Endothelial cell of umbilical vein (primary cell): Measurements from ENCODE around the gene ATP8A2. TPM values are rescaled to one million over a fixed set of nuclear protein-coding genes. Genes with fewer than 3 reads are reported as not detected.

Experiments
- BruUV-seq: library from RNA; stranded (reverse); fragments of 400-500 nt; replicated peaks from 2 replicates; lab custom pipeline; 2021; lab: Mats Ljungman, UMichigan
- CTCF ChIA-PET: fragments of 300-600, 350-600 bp; sonication (Branson Sonifier 250); formaldehyde crosslinking; loops from one replicate; lab custom pipeline; 2021; ENCODE audit warnings: antibody characterized with exemption, inconsistent platforms; lab: Charles Lee
- POLR2A ChIA-PET: fragments of 300-600, 350-600 bp; sonication (Branson Sonifier 250); formaldehyde crosslinking; loops from one replicate; lab custom pipeline; 2021; ENCODE audit warnings: antibody characterized with exemption, inconsistent platforms; lab: Charles Lee
- DNase-seq: peaks from one replicate; pipeline ENCODE4 v3.0.0-alpha.2; 2011; ENCODE audit warnings: low read depth, low spot score
- FAIRE-seq: peaks from 2 replicates; lab custom pipeline; 2011; peaks lifted over from hg19 to GRCh38; lab: Jason Lieb, UNC
- H2AFZ ChIP-seq: 2 replicates; pipeline ENCODE4 v1.6.0; 2012; ENCODE audit warnings: low read depth, low read length, control low read depth, inconsistent platforms
- H3K27ac ChIP-seq: 2 replicates; pipeline ENCODE4 v1.5.1; 2011; ENCODE audit warnings: low read depth, mild to moderate bottlenecking, control low read depth, low read length, moderate library complexity; ENCODE audit not compliant: insufficient read depth
- H3K27me3 ChIP-seq, 2 experiments: 2 replicates each; pipeline versions ENCODE4 v1.6.0 to v1.6.1; 2011; ENCODE audit warnings: low read length in 2 of 2, mixed read lengths in 1 of 2; ENCODE audit not compliant: control insufficient read depth in 2 of 2, insufficient read depth in 2 of 2
- H3K36me3 ChIP-seq, 2 experiments: 2 replicates in 1 of 2; 3 replicates in 1 of 2; pipeline ENCODE4 v1.5.1; 2011; ENCODE audit warnings: low read length in 2 of 2, mild to moderate bottlenecking in 1 of 2, moderate library complexity in 1 of 2; ENCODE audit not compliant: control insufficient read depth in 2 of 2, insufficient read depth in 2 of 2; ENCODE audit errors: extremely low read depth in 1 of 2
- H3K4me1 ChIP-seq: 3 replicates; pipeline ENCODE4 v1.5.1; 2011; ENCODE audit warnings: mild to moderate bottlenecking, low read length; ENCODE audit not compliant: control insufficient read depth, insufficient read depth; ENCODE audit errors: extremely low read depth
- H3K4me2 ChIP-seq: 2 replicates; pipeline ENCODE4 v1.6.1; 2011; ENCODE audit warnings: low read length, control low read depth, mixed read lengths; ENCODE audit not compliant: insufficient read depth
- H3K4me3 ChIP-seq, 3 experiments: fragments of 200-600 bp in 1 of 3; sonication (generic), shearing (Covaris generic) in 1 of 3; replicated peaks in 1 of 3; 2 replicates each; pipeline ENCODE4 v1.5.1; 2011 to 2016; ENCODE audit warnings: control low read depth in 3 of 3, low read length in 3 of 3, mild to moderate bottlenecking in 2 of 3, inconsistent platforms in 1 of 3, low read depth in 1 of 3, moderate library complexity in 1 of 3; ENCODE audit not compliant: insufficient read depth in 1 of 3
- H3K79me2 ChIP-seq: 2 replicates; pipeline ENCODE4 v1.6.0; 2012; ENCODE audit warnings: low read length, inconsistent platforms; ENCODE audit not compliant: control insufficient read depth, insufficient read depth
- H3K9ac ChIP-seq: replicated peaks from 2 replicates; pipeline ENCODE3; 2011; ENCODE audit warnings: low read length, control low read depth; ENCODE audit not compliant: insufficient read depth; ENCODE audit errors: extremely low read depth
- H3K9me1 ChIP-seq: replicated peaks from 3 replicates; pipeline ENCODE4 v1.6.0; 2011; ENCODE audit warnings: mild to moderate bottlenecking, low read length; ENCODE audit not compliant: control insufficient read depth, insufficient read depth; ENCODE audit errors: extremely low read depth
- H3K9me3 ChIP-seq: replicated peaks from 2 replicates; pipeline ENCODE4 v1.5.1; 2012; ENCODE audit warnings: low read length, inconsistent platforms; ENCODE audit not compliant: control insufficient read depth, insufficient read depth
- H4K20me1 ChIP-seq: replicated peaks from 2 replicates; pipeline ENCODE3; 2011; ENCODE audit warnings: mild to moderate bottlenecking, low read length; ENCODE audit not compliant: control insufficient read depth, insufficient read depth; ENCODE audit errors: extremely low read depth
- EZH2 ChIP-seq: IDR thresholded peaks from 2 replicates; pipeline ENCODE4 v1.6.1; 2012; ENCODE audit warnings: borderline replicate concordance, low read depth, mild to moderate bottlenecking, moderate library complexity, low read length, inconsistent platforms; ENCODE audit not compliant: severe bottlenecking
- FOS ChIP-seq: IDR thresholded peaks from 2 replicates; pipeline ENCODE4 v1.6.1; 2011; ENCODE audit warnings: mild to moderate bottlenecking, low read length, moderate library complexity, borderline replicate concordance; ENCODE audit not compliant: insufficient read depth
- GATA2 ChIP-seq: IDR thresholded peaks from 2 replicates; pipeline ENCODE4 v1.7.0; 2011; ENCODE audit warnings: low read depth, mild to moderate bottlenecking, moderate library complexity, mixed read lengths, low read length; ENCODE audit not compliant: insufficient read length, insufficient read depth
- JUN ChIP-seq: IDR thresholded peaks from 2 replicates; pipeline ENCODE4 v1.6.1; 2011; ENCODE audit warnings: borderline replicate concordance, low read depth; ENCODE audit not compliant: insufficient read length, insufficient read depth
- MYC ChIP-seq: IDR thresholded peaks from one replicate; pipeline ENCODE4 v1.6.1; 2011; ENCODE audit warnings: mild to moderate bottlenecking, low read depth, low read length
- POLR2A ChIP-seq: IDR thresholded peaks from 2 replicates; pipeline ENCODE4 v1.6.1; 2012; ENCODE audit warnings: low read depth, mild to moderate bottlenecking, control low read depth, low read length
- POLR2AphosphoS5 ChIP-seq: IDR thresholded peaks from 2 replicates; pipeline ENCODE4 v1.6.1; 2012; ENCODE audit warnings: low read depth, mild to moderate bottlenecking, control low read depth, low read length, moderate library complexity; ENCODE audit not compliant: insufficient read depth
- dilution Hi-C: fragments of 300-500 bp; cut with MboI; formaldehyde crosslinking; loops from one replicate; pipeline ENCODE4 v1.15.0; 2019; ENCODE audit warnings: low sequenced_read_pairs; ENCODE audit not compliant: extremely low pct_ligation_motif_present
- intact Hi-C: fragments of 100-400 bp; cut with micrococcal nuclease; formaldehyde crosslinking; loops from one replicate; pipeline ENCODE4 v1.10.0; 2022
- polyA plus RNA-seq, 4 experiments: library from polyadenylated mRNA; depleted of rRNA in 3 of 4; stranded (reverse) in 3 of 4; unstranded in 1 of 4; fragments of >200 nt; gene quantifications; 2 replicates each; pipeline versions ENCODE4 v1.2.1 to v1.2.3, GENCODE V29; 2011 to 2012; ENCODE audit warnings: missing spikeins in 1 of 4
- total RNA-seq: library from RNA; stranded (reverse); gene quantifications from 2 replicates; pipeline ENCODE4 v1.2.3, GENCODE V29; 2021
- TF ChIP-seq, protein P1 (sequence below), 2 donors: IDR thresholded peaks; 1 replicate in 1 of 2; 2 replicates in 1 of 2; pipeline ENCODE4 v1.5.1; 2011; ENCODE audit warnings: low read length in 2 of 2, mild to moderate bottlenecking in 2 of 2, moderate library complexity in 2 of 2, control low read depth in 1 of 2, inconsistent platforms in 1 of 2, low read depth in 1 of 2; ENCODE audit not compliant: insufficient read depth in 1 of 2; ENCODE audit errors: extremely low read depth in 1 of 2
- TF ChIP-seq, protein P2 (sequence below): IDR thresholded peaks from 2 replicates; pipeline ENCODE4 v1.6.1; 2011; ENCODE audit not compliant: insufficient read depth, insufficient read length

Gene ATP8A2
- total and polyA plus RNA-seq, 2 donors (not counting 3 experiments of a cell fraction or from before 2014, with no cell fraction given), result 0.11 to 0.49 TPM

DNA sequence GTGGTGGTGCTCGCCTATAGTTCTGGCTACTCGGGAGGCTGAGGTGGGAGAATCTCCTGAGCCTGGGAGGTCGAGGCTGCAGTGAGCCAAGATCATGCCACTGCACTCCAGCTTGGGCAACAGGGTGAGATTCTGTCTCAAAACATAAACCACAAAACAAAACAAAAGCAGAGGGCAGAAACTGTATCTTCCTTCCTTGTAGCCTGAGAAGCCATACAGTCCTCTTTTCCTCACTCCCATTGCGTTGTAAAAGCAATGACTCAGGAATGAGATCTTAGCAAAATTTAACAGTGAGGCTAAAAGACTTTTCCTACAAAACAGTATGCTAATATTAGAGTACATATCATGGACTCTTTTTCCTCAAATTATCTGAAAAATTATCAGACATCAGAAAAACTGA, 549.2 kb downstream of the ATP8A2 start:
- H3K36me3 ChIP-seq, result no peaks in the 10 kb centered on the region
- intact Hi-C loops, result no loop called here
- no peaks in the 10 kb centered on the region for H3K79me2 ChIP-seq
- no peak overlapping the region for H3K4me3 ChIP-seq
- peaks cover 2 to 12% of the 10 kb centered on the region in 2 experiments for H3K27me3 ChIP-seq
- no peak overlapping the region for H2AFZ ChIP-seq
- H3K9me1 ChIP-seq, result no peaks in the 10 kb centered on the region
- H3K9me3 ChIP-seq, result no peaks in the 10 kb centered on the region
- BruUV-seq, result no TSS peak
- H3K4me1 ChIP-seq, result no peaks in the 10 kb centered on the region
- ChIA-PET POLR2A (no interaction called here), CTCF (no interaction called here)
- dilution Hi-C loops, result no loop called here
- no peak overlapping the region for H3K27ac ChIP-seq
- no peak overlapping the region for H3K4me2 ChIP-seq
- DNase-seq (no peak), FAIRE-seq (no peak)
- no peaks in the 10 kb centered on the region for H4K20me1 ChIP-seq
- H3K9ac ChIP-seq, result no peak overlapping the region
- TF ChIP-seq, protein P1, sequence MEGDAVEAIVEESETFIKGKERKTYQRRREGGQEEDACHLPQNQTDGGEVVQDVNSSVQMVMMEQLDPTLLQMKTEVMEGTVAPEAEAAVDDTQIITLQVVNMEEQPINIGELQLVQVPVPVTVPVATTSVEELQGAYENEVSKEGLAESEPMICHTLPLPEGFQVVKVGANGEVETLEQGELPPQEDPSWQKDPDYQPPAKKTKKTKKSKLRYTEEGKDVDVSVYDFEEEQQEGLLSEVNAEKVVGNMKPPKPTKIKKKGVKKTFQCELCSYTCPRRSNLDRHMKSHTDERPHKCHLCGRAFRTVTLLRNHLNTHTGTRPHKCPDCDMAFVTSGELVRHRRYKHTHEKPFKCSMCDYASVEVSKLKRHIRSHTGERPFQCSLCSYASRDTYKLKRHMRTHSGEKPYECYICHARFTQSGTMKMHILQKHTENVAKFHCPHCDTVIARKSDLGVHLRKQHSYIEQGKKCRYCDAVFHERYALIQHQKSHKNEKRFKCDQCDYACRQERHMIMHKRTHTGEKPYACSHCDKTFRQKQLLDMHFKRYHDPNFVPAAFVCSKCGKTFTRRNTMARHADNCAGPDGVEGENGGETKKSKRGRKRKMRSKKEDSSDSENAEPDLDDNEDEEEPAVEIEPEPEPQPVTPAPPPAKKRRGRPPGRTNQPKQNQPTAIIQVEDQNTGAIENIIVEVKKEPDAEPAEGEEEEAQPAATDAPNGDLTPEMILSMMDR (IDR thresholded peaks at IDR 0.05; ENCODE audit: extremely low read depth in 1 of 2, insufficient read depth in 1 of 2, low read depth in 1 of 2, low read length in 2 of 2), result no peak
- no peak for TF ChIP-seq MYC
- TF ChIP-seq JUN, result no peak
- TF ChIP-seq GATA2, result no peak
- TF ChIP-seq EZH2, result no peak
- TF ChIP-seq POLR2A, result no peak

DNA sequence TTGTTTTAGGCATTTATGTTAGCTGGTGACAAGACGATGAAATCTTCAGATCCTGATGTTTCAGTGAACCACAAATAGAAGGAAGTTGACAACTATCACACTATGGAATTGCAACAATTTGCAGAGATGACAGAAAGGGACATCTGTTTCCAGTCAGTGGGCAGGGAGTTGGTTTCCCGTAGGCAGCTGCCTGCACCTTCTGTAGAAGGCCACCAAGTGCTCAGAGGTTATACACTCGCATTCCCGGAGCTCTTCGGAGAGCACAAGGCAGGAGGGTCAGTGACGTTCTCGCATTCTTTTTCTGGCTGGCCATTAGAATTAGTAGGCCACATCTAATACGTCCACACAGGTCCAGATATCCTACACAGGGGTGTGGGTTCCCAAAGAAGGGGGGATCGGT, 550.6 kb downstream of the ATP8A2 start:
- Histone ChIP-seq H3K36me3 (no peaks in the 10 kb centered on the region), H3K4me2 (no peak overlapping the region), H2AFZ (no peak overlapping the region), H3K9ac (no peak overlapping the region), H3K27me3 (peaks cover 3 to 12% of the 10 kb centered on the region in 2 experiments), H4K20me1 (no peaks in the 10 kb centered on the region), H3K4me3 (no peak overlapping the region), H3K9me3 (no peaks in the 10 kb centered on the region), H3K79me2 (no peaks in the 10 kb centered on the region), H3K27ac (no peak overlapping the region), H3K4me1 (no peaks in the 10 kb centered on the region), H3K9me1 (no peaks in the 10 kb centered on the region)
- POLR2A ChIA-PET, result no interaction called here
- TF ChIP-seq POLR2A (no peak), JUN (no peak), GATA2 (no peak), FOS (no peak), POLR2AphosphoS5 (no peak), MYC (no peak), EZH2 (no peak)
- TF ChIP-seq, protein P2, sequence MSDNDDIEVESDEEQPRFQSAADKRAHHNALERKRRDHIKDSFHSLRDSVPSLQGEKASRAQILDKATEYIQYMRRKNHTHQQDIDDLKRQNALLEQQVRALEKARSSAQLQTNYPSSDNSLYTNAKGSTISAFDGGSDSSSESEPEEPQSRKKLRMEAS, result no peak
- TF ChIP-seq, protein P1 (IDR thresholded peaks at IDR 0.05; ENCODE audit: extremely low read depth in 1 of 2, insufficient read depth in 1 of 2, low read depth in 1 of 2, low read length in 2 of 2), result no peak
- FAIRE-seq (no peak), DNase-seq (no peak)
- dilution Hi-C loops, result no loop called here
- no TSS peak for BruUV-seq
- CTCF ChIA-PET, result interaction anchor here (1.6 kb wide), 1 partner anchor 21 kb away, joined by 3 read pairs; no protein-coding TSS in a partner anchor
- intact Hi-C loops, result no loop called here
